ENCODE data around the gene NMS.
"Not testable (repeated sequence)": the region's sequence is repeated elsewhere in the genome, so short reads cannot be mapped to it uniquely, and the experiment has no call there.

The NMS gene

DNA sequence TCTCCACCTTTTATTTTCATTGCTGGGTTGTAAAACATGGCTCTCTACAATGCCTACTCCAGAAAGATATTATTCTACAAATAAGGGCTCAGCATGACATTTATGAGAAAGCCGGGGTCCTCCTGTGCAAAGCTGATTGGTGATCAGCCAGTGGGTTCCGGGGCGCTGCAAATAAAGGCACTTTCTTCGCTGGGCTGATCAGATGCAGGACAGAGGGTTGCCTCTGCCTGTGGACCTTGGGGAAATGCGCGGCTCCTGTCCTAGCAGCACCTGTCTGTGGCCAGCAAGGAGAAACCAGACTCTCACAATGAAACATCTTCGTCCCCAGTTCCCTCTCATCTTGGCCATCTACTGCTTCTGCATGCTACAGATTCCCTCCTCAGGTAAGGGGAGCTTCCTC, at the start of gene NMS:
Gene NMS (plus strand): TSS at position 301 of the 400 bp plus-strand sequence. CDS start 7 bp downstream, at position 308.
- DNase-seq (ENCODE audit: low read depth): no peak

GRCh38 chr2:100422320-100423055, 47.8 kb upstream of the NMS start:
- DNase-seq (ENCODE audit: low read depth): no peak

- no peak for DNase-seq (ENCODE audit: low read depth)
Measured at GRCh38 chr2:100423631-100424030, 46.7 kb upstream of the NMS start.

- no peak for DNase-seq (ENCODE audit: low read depth)
Measured at GRCh38 chr2:100424277-100424875, 45.9 kb upstream of the NMS start.

GRCh38 chr2:100425107-100425506, 45.2 kb upstream of the NMS start:
- DNase-seq (ENCODE audit: low read depth): no peak

DNA sequence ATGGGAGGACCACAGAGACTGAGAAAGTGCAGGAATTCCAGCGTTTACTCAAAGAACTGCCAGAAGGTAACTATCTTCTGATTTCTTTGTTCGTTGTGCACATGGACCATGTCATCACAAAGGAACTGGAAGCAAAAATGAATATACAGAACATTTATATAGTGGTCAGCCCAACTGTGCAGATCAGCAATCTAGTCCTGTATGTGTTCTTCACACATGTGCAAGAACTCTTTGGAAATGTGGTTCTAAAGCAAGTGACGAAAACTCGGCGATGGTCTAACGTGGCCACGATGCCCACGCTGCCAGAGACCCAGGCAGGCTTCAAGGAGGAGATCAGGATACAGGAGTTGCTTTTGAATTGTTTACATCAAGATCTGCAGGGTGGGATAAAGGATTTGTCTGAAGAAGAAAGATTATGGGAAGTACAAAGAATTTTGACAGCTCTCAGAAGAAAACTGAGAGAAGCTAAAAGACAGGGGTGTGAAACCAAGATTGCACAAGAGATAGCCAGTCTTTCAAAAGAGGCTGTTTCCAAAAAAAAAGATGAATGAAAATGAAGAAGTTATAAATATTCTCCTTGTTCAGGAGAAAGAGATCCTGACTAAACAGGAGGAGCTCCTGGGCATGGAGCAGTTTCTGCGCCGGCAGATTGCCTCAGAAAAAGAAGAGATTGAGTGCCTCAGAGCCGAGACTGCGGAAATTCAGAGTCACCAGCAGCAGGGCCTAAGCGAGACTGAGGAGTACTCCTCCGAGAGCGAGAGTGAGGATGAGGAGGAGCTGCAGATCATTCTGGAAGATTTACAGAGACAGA, 44.5 kb upstream of the NMS start:
- DNase-seq (ENCODE audit: low read depth): no peak

DNA sequence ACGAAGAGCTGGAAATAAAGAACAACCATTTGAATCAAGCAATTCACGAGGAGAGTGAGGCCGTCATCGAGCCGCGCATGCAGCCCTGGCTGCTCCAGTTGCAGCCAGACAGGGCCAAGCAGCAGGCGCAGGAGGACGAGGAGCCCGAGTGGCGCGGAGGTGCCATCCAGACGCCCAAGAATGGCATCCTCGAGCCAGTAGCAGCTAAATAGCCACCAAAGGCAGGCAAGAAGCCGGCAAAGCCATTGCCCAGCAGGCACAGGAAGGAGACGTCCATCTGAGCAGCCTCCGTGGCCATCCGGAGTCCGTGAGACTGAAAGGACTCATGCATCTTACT, 43.9 kb upstream of the NMS start:
- DNase-seq (ENCODE audit: low read depth): no peak

DNA sequence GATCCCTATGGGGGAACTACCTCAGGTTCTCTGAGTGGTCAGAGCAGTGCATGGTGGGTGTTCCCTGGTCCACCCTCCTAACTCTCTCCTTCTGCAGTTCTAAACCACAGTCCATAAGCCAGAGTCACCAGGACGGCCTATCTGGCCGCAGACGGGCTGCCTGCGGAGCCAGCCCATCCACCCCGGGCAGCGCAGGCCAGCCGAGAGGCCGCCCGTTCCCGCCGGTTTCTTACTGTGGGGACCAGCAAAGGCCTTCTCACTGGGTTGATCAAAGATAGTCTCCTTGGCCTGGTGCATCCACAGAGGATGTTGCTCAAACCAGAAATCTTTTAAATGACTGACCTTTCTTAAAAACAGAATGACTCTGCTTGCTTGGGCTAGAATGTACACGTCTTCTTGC, 43.2 kb upstream of the NMS start:
- no peak for DNase-seq (ENCODE audit: low read depth)

DNA sequence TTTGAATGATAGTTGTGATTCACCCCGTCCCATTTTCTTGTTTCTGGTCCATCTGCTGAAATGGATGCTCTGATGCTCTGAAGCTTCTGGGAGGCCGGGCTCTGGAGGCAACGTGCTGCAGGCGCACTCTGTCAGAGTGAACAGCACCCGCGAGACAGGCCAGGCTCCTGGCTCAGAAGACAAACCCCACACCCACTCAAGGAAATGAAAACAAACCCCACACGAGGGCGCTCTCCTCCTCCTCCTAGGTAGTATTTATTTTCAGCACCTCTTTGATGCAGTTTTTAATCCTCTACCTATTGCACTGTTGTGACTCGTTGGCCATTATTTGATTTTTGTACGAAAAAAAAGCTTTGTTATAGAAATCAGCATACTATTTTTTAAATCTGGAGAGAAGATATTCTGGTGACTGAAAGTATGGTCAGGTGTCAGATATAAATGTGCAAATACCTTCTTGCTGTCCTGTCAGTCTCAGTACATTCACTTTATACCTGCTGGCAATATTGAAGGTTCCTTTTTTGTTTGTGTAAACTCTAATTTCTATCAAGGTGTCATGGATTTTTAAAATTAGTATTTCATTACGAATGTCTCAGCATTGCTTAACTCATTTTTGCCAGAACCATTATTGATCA, 42.5 kb upstream of the NMS start:
- DNase-seq (ENCODE audit: low read depth): peak; percentile 58

DNA sequence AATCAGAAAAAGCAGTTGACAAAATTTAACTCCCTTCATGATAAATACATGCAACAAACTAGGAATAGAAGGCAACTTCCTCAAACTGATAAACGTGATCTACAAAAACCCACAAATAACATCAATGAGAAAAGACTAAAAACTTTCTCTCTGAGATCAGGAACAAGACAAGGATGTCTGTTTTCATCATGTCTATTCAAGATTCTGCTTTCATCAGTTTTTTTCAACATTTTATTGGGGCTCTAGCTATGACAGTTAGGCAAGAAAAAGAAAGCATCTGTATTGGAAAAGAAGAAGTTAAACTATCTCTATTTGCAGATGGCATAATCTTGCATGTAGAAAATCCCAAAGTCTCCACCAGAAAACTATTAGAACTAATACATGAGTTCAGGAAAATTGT, 40.6 kb upstream of the NMS start:
- no peak for DNase-seq (ENCODE audit: low read depth)

DNA sequence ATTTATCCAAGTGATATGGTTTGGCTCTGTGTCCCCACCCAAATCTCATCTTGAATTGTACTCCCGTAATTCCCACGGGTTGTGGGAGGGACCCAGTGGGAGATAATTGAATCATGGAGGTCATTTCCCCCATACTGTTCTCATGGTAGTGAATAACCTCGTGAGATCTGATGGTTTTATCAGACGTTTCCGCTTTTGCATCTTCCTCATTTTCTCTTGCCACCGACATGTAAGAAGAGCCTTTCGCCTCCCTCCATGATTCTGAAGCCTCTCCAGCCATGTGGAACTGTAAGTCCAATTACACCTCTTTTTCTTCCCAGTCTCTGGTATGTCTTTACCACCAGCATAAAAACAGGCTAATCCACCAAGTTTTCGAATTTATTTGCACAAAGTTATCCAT, 32.5 kb upstream of the NMS start:
- no peak for DNase-seq (ENCODE audit: low read depth)

DNA sequence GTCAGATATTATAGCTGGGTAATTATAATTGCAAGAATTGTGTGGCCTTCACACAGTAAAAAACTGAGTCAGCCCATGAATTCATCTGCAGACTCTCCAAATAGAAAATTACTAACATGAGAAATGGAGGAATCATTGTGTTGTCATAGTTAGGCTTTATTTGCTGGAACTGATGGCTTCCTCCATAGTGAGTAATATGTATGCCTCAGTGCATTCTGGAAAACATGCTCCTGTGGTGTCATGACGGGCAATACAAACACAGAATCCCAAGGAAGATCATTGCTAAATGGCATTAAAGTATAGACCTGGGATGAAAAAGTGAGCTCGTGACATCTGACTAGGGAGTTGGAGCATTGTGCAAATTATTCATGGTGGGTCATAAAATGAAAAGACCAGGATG, 23.6 kb upstream of the NMS start:
- DNase-seq (ENCODE audit: low read depth): no peak

DNA sequence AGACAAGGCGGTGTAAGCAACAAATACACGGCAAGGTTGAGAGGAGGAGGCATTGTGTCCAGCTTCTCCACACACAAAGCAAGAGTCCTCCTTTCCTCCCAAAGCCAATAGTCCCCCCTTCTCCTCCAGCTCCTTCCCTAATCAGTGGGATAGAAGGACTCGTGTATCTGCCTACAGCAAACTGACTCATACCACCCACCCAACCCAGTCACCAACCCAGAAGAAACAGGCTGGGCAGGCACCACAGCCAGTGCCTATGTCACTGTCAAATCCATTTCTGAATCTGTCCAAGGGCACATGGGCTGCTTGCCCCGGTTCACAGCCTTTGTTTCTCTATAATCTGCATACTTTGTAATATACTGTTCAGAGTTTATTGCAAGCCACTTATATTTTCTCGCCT, 19.2 kb upstream of the NMS start:
- no peak for DNase-seq (ENCODE audit: low read depth)

DNA sequence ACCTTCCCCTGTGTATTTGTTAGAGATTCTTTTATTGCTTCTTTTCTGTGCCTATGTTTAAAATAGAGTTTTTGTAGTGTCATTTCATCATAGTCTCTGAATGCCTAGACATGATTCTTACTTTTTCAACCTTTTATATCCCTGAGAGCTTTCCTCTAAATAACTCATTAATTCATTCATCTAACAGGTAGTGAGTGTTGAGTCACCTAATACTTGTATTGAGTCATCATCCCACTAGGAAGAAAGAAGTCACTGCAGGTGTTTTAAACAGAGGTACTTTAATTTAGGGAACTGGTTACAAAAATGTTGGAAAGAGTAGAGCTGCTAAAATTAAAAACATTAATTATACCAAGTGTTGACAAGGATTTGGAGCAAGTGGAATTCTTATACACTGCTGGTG, 18.5 kb upstream of the NMS start:
- DNase-seq (ENCODE audit: low read depth): no peak

- no peak for DNase-seq (ENCODE audit: low read depth)
Measured at GRCh38 chr2:100453853-100454252, 16.4 kb upstream of the NMS start.

GRCh38 chr2:100456357-100456756, 13.9 kb upstream of the NMS start:
- DNase-seq (ENCODE audit: low read depth): not testable (repeated sequence)

GRCh38 chr2:100460904-100461530, 9.3 kb upstream of the NMS start:
- DNase-seq (ENCODE audit: low read depth): no peak

GRCh38 chr2:100470898-100471514, 724 bp downstream of the NMS start:
- no peak for DNase-seq (ENCODE audit: low read depth)

GRCh38 chr2:100476606-100477005, 6.3 kb downstream of the NMS start:
- DNase-seq (ENCODE audit: low read depth): no peak

- no peak for DNase-seq (ENCODE audit: low read depth)
Measured at GRCh38 chr2:100482741-100483140, 12.5 kb downstream of the NMS start.

DNA sequence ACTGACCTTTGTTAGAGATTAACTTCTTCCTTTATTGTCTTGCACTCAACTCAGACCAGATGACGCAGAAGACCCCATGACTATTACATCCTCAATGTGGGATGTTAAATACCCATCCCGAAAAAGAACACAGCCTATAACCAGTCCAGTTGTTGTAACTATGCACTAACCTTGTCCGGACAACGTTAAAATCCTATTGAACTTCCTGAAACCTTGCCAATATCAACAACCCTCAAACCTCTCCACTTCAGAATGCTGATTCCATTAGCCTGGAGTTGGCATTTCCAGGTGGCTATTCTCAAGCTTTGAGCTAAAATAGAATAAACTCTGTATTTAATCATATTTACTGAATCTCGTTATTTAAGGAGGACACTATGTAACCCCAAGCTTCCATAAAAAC, 13.6 kb downstream of the NMS start:
- no peak for DNase-seq (ENCODE audit: low read depth)

- DNase-seq (ENCODE audit: low read depth): no peak
Measured at GRCh38 chr2:100484390-100484789, 14.1 kb downstream of the NMS start.

Data from activated T-cell treated with anti-CD3 and anti-CD28 coated beads for 48 hours (primary cell).